Progenitor cell of endocrine pancreas (in vitro differentiated cells): ENCODE measurements around the gene WRAP73. TPM values are rescaled to one million over a fixed set of nuclear protein-coding genes. Genes with fewer than 3 reads are reported as not detected.

ENCODE experiments used
- DNase-seq: peaks from one replicate; pipeline ENCODE4 v3.0.0; 2021; ENCODE audit warnings: low spot score; ENCODE audit not compliant: unreplicated experiment
- H3K27ac Mint-ChIP-seq: 2 replicates; pipeline ENCODE4 v1.8.0; 2021; ENCODE audit warnings: mild to moderate bottlenecking, moderate library complexity, mixed read lengths
- H3K27me3 Mint-ChIP-seq: 2 replicates; pipeline ENCODE4 v1.8.0; 2021; ENCODE audit warnings: mixed read lengths
- H3K36me3 Mint-ChIP-seq: 2 replicates; pipeline ENCODE4 v1.8.0; 2022; ENCODE audit warnings: mixed read lengths; ENCODE audit not compliant: insufficient read depth
- H3K4me1 Mint-ChIP-seq: 2 replicates; pipeline ENCODE4 v1.8.0; 2021; ENCODE audit warnings: low read depth, mixed read lengths
- H3K4me3 Mint-ChIP-seq: 2 replicates; pipeline ENCODE4 v1.8.0; 2021; ENCODE audit warnings: low read depth, mild to moderate bottlenecking, moderate library complexity, mixed read lengths
- H3K9me3 Mint-ChIP-seq: 2 replicates; pipeline ENCODE4 v1.8.0; 2021; ENCODE audit warnings: low read depth, mixed read lengths
- CTCF ChIP-seq: fragments of 200-600 bp; sonication (generic); IDR thresholded peaks from one replicate; pipeline ENCODE4 v1.5.0; 2021; ENCODE audit warnings: antibody characterized with exemption, mild to moderate bottlenecking; ENCODE audit not compliant: unreplicated experiment
- total RNA-seq: library from RNA; stranded (reverse); gene quantifications from 2 replicates; pipeline ENCODE4 v1.2.1, GENCODE V29; 2021

Gene WRAP73
- total RNA-seq, 1 donor from 2014 or later, result 28.1 TPM

DNA sequence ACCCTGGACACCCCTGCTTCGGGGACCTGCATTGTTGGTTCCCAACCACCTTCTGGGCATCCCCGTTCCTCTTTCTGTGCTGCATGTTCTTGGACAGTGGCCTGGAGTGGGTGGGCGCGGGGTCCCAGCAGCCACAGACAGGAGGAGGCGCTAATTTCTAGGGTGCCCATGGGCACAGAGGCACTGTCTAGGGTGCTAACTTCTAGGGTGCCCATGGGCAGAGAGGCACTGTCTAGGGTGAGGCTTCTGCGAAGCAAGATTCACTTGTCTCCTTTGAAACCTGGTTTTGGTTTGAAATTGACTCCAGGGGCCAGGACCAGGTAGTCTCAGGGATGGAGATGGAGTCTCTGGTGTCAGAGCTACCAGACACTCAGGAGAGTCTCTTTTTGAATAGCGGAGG, 37.8 kb downstream of the WRAP73 start:
- no peaks in the 10 kb centered on the region for H3K9me3 Mint-ChIP-seq
- peak overlapping the region; percentile 80 for H3K27ac Mint-ChIP-seq
- no peaks in the 10 kb centered on the region for H3K27me3 Mint-ChIP-seq

DNA sequence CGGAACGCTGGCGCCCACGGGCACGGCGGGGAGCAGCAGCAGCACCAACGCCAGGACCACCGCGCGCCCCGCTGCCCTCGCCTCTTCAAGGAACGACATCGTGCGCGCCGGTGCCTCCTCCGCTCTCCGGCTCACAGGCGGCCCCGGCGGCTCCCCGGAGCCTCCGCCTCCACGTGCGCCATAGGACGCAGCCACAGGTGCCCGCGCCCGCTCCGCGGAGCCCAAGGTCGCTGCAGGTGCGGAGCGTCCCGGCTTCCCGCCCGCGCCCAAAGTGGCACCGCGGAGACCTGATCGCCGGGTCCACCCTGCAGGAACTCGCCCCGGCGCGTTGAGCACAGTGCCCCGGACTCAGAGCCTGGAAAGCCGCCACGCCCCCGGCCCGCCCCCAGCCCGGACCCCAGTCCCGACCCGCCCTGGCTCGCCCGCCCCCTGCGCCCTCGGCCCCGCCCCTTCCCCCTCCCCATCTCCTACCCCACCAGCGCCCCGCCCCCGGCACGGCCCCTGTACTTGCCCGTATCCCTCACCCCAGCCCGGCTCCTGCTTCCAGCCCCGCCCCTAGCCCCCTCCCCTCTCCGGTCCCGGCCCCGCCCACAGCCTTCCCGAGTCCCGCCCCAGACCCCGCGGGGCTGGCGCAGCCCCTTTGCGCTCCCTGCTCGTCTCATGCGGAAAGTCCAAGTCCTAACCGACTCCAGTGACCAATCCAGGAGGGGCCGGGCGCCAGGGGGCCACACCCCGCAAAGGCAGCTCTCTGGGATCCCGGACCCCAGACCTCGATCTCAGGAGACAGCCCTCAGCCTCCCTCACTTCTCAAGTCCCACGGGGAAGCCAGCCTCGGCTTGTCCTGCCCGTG, 38.5 kb downstream of the WRAP73 start, which contains the start of gene MEGF6:
TSS of gene MEGF6 (minus strand) at position 339 of the 850 bp plus-strand sequence. CDS start at position 99, 240 bp downstream.
- Mint-ChIP-seq H3K27ac (peak within 1 kb of the TSS; percentile 80), H3K36me3 (no peaks in the 10 kb centered on the region), H3K27me3 (no peaks in the 10 kb centered on the region), H3K9me3 (no peaks in the 10 kb centered on the region), H3K4me3 (peak within 1 kb of the TSS; percentile 80), H3K4me1 (peaks cover 42% of the 10 kb centered on the region)
- no peak for TF ChIP-seq CTCF
- DNase-seq, result peak; percentile 90

More for the DNA sequence above, 37.8 kb downstream of the WRAP73 start:
- H3K36me3 Mint-ChIP-seq, result no peaks in the 10 kb centered on the region
- H3K4me3 Mint-ChIP-seq, result peak overlapping the region; percentile 64
- TF ChIP-seq CTCF, result no peak
- no peak for DNase-seq
- H3K4me1 Mint-ChIP-seq, result peaks cover 42% of the 10 kb centered on the region

DNA sequence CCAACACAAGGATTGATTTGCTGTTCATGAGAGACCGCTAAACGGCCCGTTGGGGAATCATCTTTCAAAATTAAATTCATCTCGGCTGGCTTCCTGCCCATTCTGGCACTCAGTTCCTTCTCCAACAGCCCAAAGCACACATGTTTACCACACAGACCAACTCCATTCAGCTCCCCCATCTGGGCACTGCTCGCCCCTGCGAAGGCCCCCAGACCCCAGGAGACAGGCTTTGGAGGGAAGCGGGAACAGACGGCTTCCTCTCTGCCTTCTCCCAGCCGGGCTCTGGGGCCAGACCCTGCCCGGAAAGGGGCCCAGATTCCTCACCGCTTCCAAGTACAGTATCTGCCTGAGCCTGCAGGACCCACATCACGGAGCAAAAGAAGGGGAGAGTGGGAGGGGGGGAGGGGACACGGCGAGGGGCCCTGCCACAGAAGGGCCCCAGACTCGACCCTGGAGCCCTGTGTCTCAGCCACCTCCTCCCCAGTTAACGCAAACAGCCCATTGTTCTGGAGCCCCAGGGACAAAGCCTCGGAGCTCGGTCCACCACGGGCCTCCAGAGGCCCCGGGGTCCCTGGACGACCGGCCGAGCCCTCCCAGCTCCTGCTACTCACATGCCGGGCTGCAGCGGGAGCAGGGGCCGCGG, 39.3 kb downstream of the WRAP73 start:
- no peaks in the 10 kb centered on the region for H3K27me3 Mint-ChIP-seq
- peak overlapping the region; percentile 80 for H3K4me3 Mint-ChIP-seq
- H3K9me3 Mint-ChIP-seq, result no peaks in the 10 kb centered on the region
- no peak for TF ChIP-seq CTCF
- peak overlapping the region; percentile 57 for H3K27ac Mint-ChIP-seq
- H3K36me3 Mint-ChIP-seq, result no peaks in the 10 kb centered on the region
- DNase-seq, result no peak
- peaks cover 42% of the 10 kb centered on the region for H3K4me1 Mint-ChIP-seq

GRCh38 chr1:3609769-3610526, 40.0 kb downstream of the WRAP73 start:
- H3K36me3 Mint-ChIP-seq, result no peaks in the 10 kb centered on the region
- peaks cover 41% of the 10 kb centered on the region for H3K4me1 Mint-ChIP-seq
- H3K27ac Mint-ChIP-seq, result peak overlapping the region; percentile 57

More at GRCh38 chr1:3609769-3610526, 40.0 kb downstream of the WRAP73 start:
- no peak for DNase-seq
- no peaks in the 10 kb centered on the region for H3K27me3 Mint-ChIP-seq
- no peaks in the 10 kb centered on the region for H3K9me3 Mint-ChIP-seq
- H3K4me3 Mint-ChIP-seq, result peak overlapping the region; percentile 80
- no peak for TF ChIP-seq CTCF
